T-helper 2 cell treated with Interferon-gamma antibody and Interleukin-4, amounts not matched to agents 100 ng/mL and 5 ng/mL, for 36 hours (primary cell): Measurements from ENCODE around the gene TRIM4. TPM values are rescaled to one million over a fixed set of nuclear protein-coding genes. Genes with fewer than 3 reads are reported as not detected.
"Not testable (repeated sequence)": the region's sequence is repeated elsewhere in the genome, so short reads cannot be mapped to it uniquely, and the experiment has no call there.

ENCODE experiments used
- intact Hi-C: fragments of 100-400 bp; cut with micrococcal nuclease; formaldehyde crosslinking; loops from one replicate; pipeline ENCODE4 v1.15.1; 2023
- total RNA-seq: library from RNA; stranded (reverse); gene quantifications from 2 replicates; pipeline ENCODE4 v1.2.3, GENCODE V29; 2022

The TRIM4 gene
- total RNA-seq, 1 donor from 2014 or later: 27.3 TPM

- intact Hi-C loops: no loop called here
These were observed 3.9 kb upstream of the TRIM4 start for GRCh38 chr7:99923200-99923599.

GRCh38 chr7:99920149-99920548 lies 819 bp upstream of the TRIM4 start:
- intact Hi-C loops: no loop called here

- intact Hi-C loops: loop anchor here (1.0 to 2.0 kb wide), 4 partner anchors 10 to 207 kb away; partner anchors contain the start of genes GJC3, MBLAC1, ZNF3 and ZSCAN21
These were observed 433 bp upstream of the TRIM4 start for GRCh38 chr7:99919814-99920112.

GRCh38 chr7:99910976-99911375 lies 8.4 kb downstream of the TRIM4 start:
- intact Hi-C loops: no loop called here

GRCh38 chr7:99901581-99901980 lies 17.7 kb downstream of the TRIM4 start:
- intact Hi-C loops: no loop called here

GRCh38 chr7:99899830-99900519 lies 19.4 kb downstream of the TRIM4 start:
- intact Hi-C loops: no loop called here

GRCh38 chr7:99898836-99899235 lies 20.5 kb downstream of the TRIM4 start:
- intact Hi-C loops: no loop called here

GRCh38 chr7:99898023-99898357 lies 21.3 kb downstream of the TRIM4 start:
- intact Hi-C loops: no loop called here

- intact Hi-C loops: no loop called here
These were observed 21.9 kb downstream of the TRIM4 start for GRCh38 chr7:99897322-99898022.

- intact Hi-C loops: no loop called here
These were observed 24.6 kb downstream of the TRIM4 start for GRCh38 chr7:99894738-99895137.

GRCh38 chr7:99893280-99893679 lies 26.1 kb downstream of the TRIM4 start:
- intact Hi-C loops: no loop called here

GRCh38 chr7:99890348-99890747 lies 29.0 kb downstream of the TRIM4 start:
- intact Hi-C loops: not testable (repeated sequence)

- intact Hi-C loops: not testable (repeated sequence)
These were observed 31.0 kb downstream of the TRIM4 start for GRCh38 chr7:99888366-99888765.

- intact Hi-C loops: no loop called here
These were observed 38.0 kb downstream of the TRIM4 start for GRCh38 chr7:99881370-99881769.

GRCh38 chr7:99876933-99877332 lies 42.4 kb downstream of the TRIM4 start, which contains the start of gene OR2AE1:
OR2AE1 (minus strand) TSS chr7:99877033; CDS start chr7:99877033, 0 bp downstream.
- intact Hi-C loops: no loop called here

GRCh38 chr7:99876491-99876890 lies 42.8 kb downstream of the TRIM4 start:
- intact Hi-C loops: no loop called here

GRCh38 chr7:99868246-99868645 lies 51.1 kb downstream of the TRIM4 start:
- intact Hi-C loops: no loop called here

- intact Hi-C loops: not testable (repeated sequence)
These were observed 51.9 kb downstream of the TRIM4 start for GRCh38 chr7:99867477-99867876.

- intact Hi-C loops: no loop called here
These were observed 55.4 kb downstream of the TRIM4 start for GRCh38 chr7:99863847-99864440.

GRCh38 chr7:99860281-99861127 lies 58.8 kb downstream of the TRIM4 start:
- intact Hi-C loops: no loop called here

- intact Hi-C loops: no loop called here
These were observed 64.1 kb downstream of the TRIM4 start for GRCh38 chr7:99855236-99855635.
